Activated CD4-positive, alpha-beta T cell treated with anti-CD3 and anti-CD28 coated beads, Interleukin-2, amount 10 ng/mL, durations not matched to agents 24 days and 14 days (primary cell): Measurements from ENCODE around the gene TAB3. TPM values are rescaled to one million over a fixed set of nuclear protein-coding genes. Genes with fewer than 3 reads are reported as not detected.
"Not testable (repeated sequence)": the region's sequence is repeated elsewhere in the genome, so short reads cannot be mapped to it uniquely, and the experiment has no call there.

Source experiments
- DNase-seq: peaks from one replicate; pipeline ENCODE4 v3.0.0; 2022
- H3K27ac Mint-ChIP-seq: one replicate; pipeline ENCODE4 v1.8.0; 2022; ENCODE audit warnings: mild to moderate bottlenecking, mixed read lengths
- H3K27me3 Mint-ChIP-seq: one replicate; pipeline ENCODE4 v1.8.0; 2022; ENCODE audit warnings: mixed read lengths
- H3K36me3 Mint-ChIP-seq: one replicate; pipeline ENCODE4 v1.8.0; 2022; ENCODE audit warnings: low read depth, mild to moderate bottlenecking, mixed read lengths
- H3K4me1 Mint-ChIP-seq: one replicate; pipeline ENCODE4 v1.8.0; 2021; ENCODE audit warnings: mixed read lengths
- H3K4me3 Mint-ChIP-seq: one replicate; pipeline ENCODE4 v1.8.0; 2022; ENCODE audit warnings: mild to moderate bottlenecking, moderate library complexity, mixed read lengths
- H3K9me3 Mint-ChIP-seq: one replicate; pipeline ENCODE4 v1.8.0; 2021; ENCODE audit warnings: mixed read lengths
- intact Hi-C: fragments of 100-400 bp; cut with micrococcal nuclease; formaldehyde crosslinking; loops from one replicate; pipeline ENCODE4 v1.15.1; 2023
- total RNA-seq: library from RNA; stranded (reverse); gene quantifications from 2 replicates; pipeline ENCODE4 v1.2.3, GENCODE V29; 2022

Gene TAB3
- total RNA-seq, 1 donor from 2014 or later = 21.9 TPM

GRCh38 chrX:30822068-30822681 is 66.9 kb downstream of the TAB3 start:
- Mint-ChIP-seq H3K36me3 (no peaks in the 10 kb centered on the region), H3K27me3 (peaks cover 2% of the 10 kb centered on the region), H3K27ac (no peak overlapping the region), H3K4me1 (peaks cover 16% of the 10 kb centered on the region), H3K4me3 (no peak overlapping the region), H3K9me3 (no peaks in the 10 kb centered on the region)
- intact Hi-C loops = loop anchor here (5.0 kb wide), 2 partner anchors 85 to 185 kb away; no protein-coding TSS in a partner anchor
- DNase-seq = no peak

DNA sequence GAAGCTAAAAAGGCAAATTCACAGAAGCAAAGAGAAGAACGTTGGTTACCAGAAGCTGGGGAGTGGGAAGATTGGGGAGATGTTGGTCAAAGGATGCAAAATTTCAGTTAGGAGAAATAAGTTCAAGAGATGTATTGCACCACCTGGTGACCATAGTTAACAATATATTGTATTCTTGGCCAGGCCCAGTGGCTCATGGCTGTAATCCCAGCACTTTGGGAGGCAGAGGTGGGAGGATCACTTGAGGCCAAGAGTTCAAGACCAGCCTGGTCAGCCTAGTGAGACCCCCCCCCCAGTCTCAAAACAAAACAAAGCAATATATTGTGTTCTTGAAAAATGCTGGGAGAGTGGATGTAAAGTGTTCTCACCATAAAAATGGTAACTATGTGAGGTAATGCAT is 67.9 kb downstream of the TAB3 start:
- intact Hi-C loops = loop anchor here (5.0 kb wide), 2 partner anchors 84 to 184 kb away; no protein-coding TSS in a partner anchor
- Mint-ChIP-seq H3K36me3 (no peaks in the 10 kb centered on the region), H3K9me3 (no peaks in the 10 kb centered on the region), H3K27ac (no peak overlapping the region), H3K27me3 (peaks cover 2% of the 10 kb centered on the region), H3K4me3 (no peak overlapping the region), H3K4me1 (peaks cover 14% of the 10 kb centered on the region)
- DNase-seq = no peak

- H3K27me3 Mint-ChIP-seq = peaks cover 2% of the 10 kb centered on the region
- H3K4me1 Mint-ChIP-seq = peaks cover 9% of the 10 kb centered on the region
- H3K4me3 Mint-ChIP-seq = no peak overlapping the region
- intact Hi-C loops = no loop called here
- no peak for DNase-seq
- H3K9me3 Mint-ChIP-seq = no peaks in the 10 kb centered on the region
- no peak overlapping the region for H3K27ac Mint-ChIP-seq
- no peaks in the 10 kb centered on the region for H3K36me3 Mint-ChIP-seq
Observed at GRCh38 chrX:30819080-30819479, 70.0 kb downstream of the TAB3 start.

DNA sequence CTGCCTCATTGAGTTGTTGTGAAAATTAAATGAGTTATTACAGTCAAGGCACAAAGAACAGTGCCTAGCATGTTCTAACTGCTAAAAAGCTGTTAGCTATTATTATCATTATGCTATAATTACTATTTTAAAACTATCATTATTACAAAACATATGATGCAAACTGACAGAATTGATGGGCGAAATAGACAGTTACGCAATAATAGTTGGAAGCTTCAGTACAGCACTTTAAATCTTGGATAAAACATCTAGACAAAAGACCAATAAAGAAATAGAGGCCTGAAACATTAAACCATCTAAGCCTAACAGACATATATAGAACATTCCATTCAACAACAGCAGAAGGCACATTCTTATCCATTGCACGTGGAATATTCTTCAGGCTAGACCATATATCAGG is 73.0 kb downstream of the TAB3 start:
- Mint-ChIP-seq H3K27me3 (peaks cover 2% of the 10 kb centered on the region), H3K4me1 (peaks cover 5% of the 10 kb centered on the region), H3K36me3 (no peaks in the 10 kb centered on the region), H3K27ac (no peak overlapping the region), H3K9me3 (no peaks in the 10 kb centered on the region), H3K4me3 (no peak overlapping the region)
- DNase-seq = no peak
- intact Hi-C loops = no loop called here

DNA sequence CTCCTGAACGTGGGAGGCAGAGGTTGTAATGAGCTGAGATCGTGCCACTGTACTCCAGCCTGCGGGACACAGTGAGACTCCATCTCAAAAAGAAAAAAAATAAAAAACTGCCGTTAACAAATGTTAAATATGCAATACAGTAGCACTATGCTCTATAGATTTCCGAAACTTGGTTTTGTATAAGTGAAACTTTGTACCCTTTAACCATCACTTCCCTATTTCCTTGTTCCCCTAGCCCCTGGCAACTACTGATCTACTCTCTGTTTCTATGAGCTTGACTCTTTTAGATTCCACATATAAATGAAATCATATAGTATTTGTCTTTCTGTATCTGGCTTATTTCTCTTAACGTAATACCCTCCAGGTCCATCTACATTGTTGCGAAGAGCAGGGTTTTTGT is 74.1 kb downstream of the TAB3 start:
- Mint-ChIP-seq H3K27me3 (peaks cover 2% of the 10 kb centered on the region), H3K27ac (no peak overlapping the region), H3K4me3 (no peak overlapping the region), H3K9me3 (no peaks in the 10 kb centered on the region), H3K4me1 (peaks cover 5% of the 10 kb centered on the region), H3K36me3 (no peaks in the 10 kb centered on the region)
- DNase-seq = no peak
- intact Hi-C loops = no loop called here

GRCh38 chrX:30812326-30812725 is 76.7 kb downstream of the TAB3 start:
- Mint-ChIP-seq H3K36me3 (no peaks in the 10 kb centered on the region), H3K4me1 (no peaks in the 10 kb centered on the region), H3K4me3 (no peak overlapping the region), H3K9me3 (no peaks in the 10 kb centered on the region), H3K27me3 (no peaks in the 10 kb centered on the region), H3K27ac (no peak overlapping the region)
- intact Hi-C loops = no loop called here
- DNase-seq = no peak

DNA sequence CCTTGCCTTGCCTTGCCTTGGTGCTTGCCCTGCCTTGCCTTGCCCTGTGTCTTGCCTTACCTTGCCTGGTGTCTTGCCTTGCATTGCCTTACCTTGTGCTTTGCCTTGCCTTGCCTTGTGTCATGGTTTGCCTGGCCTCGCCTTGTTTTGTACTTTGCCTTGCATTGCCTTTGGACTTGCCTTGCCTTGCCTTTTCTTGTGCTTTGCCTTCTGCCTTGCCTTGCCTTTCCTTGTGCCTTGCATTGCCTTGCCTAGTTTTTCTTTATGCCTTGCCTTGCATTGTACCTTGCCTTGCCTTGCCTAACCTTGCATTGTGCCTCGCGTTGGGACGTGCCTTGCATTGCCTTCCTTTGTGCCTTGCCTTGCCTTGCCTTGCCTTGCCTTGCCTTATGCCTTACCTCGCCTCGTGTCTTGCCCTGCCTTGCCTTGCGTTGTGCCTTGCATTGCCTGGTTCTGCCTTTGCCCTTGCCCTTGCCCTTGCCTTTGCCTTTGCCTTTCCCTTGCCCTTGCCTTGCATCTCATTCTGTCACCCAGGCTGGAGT is 82.8 kb downstream of the TAB3 start:
- no peaks in the 10 kb centered on the region for H3K36me3 Mint-ChIP-seq
- intact Hi-C loops = no loop called here
- H3K27me3 Mint-ChIP-seq = no peaks in the 10 kb centered on the region
- no peaks in the 10 kb centered on the region for H3K4me1 Mint-ChIP-seq
- H3K27ac Mint-ChIP-seq = no peak overlapping the region
- DNase-seq = no peak
- H3K4me3 Mint-ChIP-seq = no peak overlapping the region
- H3K9me3 Mint-ChIP-seq = no peaks in the 10 kb centered on the region

- intact Hi-C loops = no loop called here
- Mint-ChIP-seq H3K36me3 (no peaks in the 10 kb centered on the region), H3K27ac (no peak overlapping the region), H3K27me3 (no peaks in the 10 kb centered on the region), H3K9me3 (no peaks in the 10 kb centered on the region), H3K4me3 (no peak overlapping the region), H3K4me1 (no peaks in the 10 kb centered on the region)
- DNase-seq = no peak
Observed at GRCh38 chrX:30804462-30804861, 84.6 kb downstream of the TAB3 start.

- intact Hi-C loops = no loop called here
- no peak for DNase-seq
- no peak overlapping the region for H3K27ac Mint-ChIP-seq
Observed at GRCh38 chrX:30800901-30801300, 88.2 kb downstream of the TAB3 start.

GRCh38 chrX:30799327-30799726 is 89.7 kb downstream of the TAB3 start:
- Mint-ChIP-seq H3K27ac (no peak overlapping the region), H3K9me3 (no peaks in the 10 kb centered on the region), H3K27me3 (no peaks in the 10 kb centered on the region), H3K4me3 (no peak overlapping the region), H3K36me3 (no peaks in the 10 kb centered on the region), H3K4me1 (no peaks in the 10 kb centered on the region)
- no peak for DNase-seq
- intact Hi-C loops = no loop called here

More at GRCh38 chrX:30800901-30801300, 88.2 kb downstream of the TAB3 start:
- Mint-ChIP-seq H3K27me3 (no peaks in the 10 kb centered on the region), H3K9me3 (no peaks in the 10 kb centered on the region), H3K4me1 (no peaks in the 10 kb centered on the region), H3K4me3 (no peak overlapping the region), H3K36me3 (no peaks in the 10 kb centered on the region)

DNA sequence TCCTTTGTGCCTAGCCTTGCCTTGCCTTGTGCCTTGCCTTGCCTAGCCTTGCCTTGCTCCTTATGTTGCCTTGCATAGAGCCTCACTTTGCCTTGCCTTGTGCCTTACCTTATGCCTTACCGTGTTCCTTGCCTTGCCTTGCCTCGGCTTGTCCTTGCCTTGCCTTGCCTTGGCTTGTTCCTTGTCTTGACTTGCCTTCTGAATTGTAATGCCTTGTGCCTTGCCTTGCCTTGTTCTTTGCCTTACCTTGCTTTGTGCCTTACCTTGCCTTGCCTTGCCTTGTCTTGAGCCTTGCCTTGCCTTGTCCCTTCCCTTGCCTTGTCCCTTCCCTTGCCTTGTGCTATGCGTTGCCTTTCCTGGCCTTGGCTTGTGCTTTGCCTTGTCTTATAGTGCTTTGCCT is 90.2 kb downstream of the TAB3 start:
- Mint-ChIP-seq H3K27ac (no peak overlapping the region), H3K9me3 (no peaks in the 10 kb centered on the region), H3K36me3 (no peaks in the 10 kb centered on the region), H3K4me1 (no peaks in the 10 kb centered on the region), H3K4me3 (no peak overlapping the region), H3K27me3 (no peaks in the 10 kb centered on the region)
- DNase-seq = no peak
- intact Hi-C loops = no loop called here

GRCh38 chrX:30797301-30797700 is 91.8 kb downstream of the TAB3 start:
- H3K27ac Mint-ChIP-seq, H3K4me1 Mint-ChIP-seq, DNase-seq, H3K4me3 Mint-ChIP-seq, intact Hi-C loops, H3K9me3 Mint-ChIP-seq, H3K27me3 Mint-ChIP-seq, H3K36me3 Mint-ChIP-seq: not testable (repeated sequence)

GRCh38 chrX:30795981-30796958 is 92.8 kb downstream of the TAB3 start:
- H3K9me3 Mint-ChIP-seq = no peaks in the 10 kb centered on the region
- no peaks in the 10 kb centered on the region for H3K4me1 Mint-ChIP-seq
- H3K36me3 Mint-ChIP-seq = no peaks in the 10 kb centered on the region
- H3K27me3 Mint-ChIP-seq = no peaks in the 10 kb centered on the region
- intact Hi-C loops = no loop called here
- no peak for DNase-seq
- no peak overlapping the region for H3K27ac Mint-ChIP-seq
- no peak overlapping the region for H3K4me3 Mint-ChIP-seq

DNA sequence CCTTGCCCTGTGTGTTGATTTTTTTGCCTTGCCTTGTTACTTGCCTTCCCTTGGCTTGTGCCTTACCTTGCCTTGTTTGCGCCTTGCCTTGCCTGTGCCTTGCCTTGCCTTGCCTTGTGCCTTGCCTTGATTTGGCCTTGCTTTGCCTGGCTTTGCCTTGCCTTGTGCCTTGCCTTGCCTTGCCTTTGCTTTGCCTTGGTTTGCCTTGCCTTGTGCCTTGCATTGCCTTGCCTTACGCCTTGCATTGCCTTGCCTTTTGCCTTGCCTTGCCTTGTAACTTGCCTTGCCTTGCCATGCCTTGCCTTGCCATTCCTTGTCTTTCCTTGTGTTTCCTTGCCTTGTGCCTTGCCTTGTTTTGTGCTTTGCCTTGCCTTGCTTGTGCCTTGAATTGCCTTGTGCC is 94.6 kb downstream of the TAB3 start:
- Mint-ChIP-seq H3K27ac (no peak overlapping the region), H3K4me1 (no peaks in the 10 kb centered on the region), H3K4me3 (no peak overlapping the region), H3K27me3 (no peaks in the 10 kb centered on the region), H3K9me3 (no peaks in the 10 kb centered on the region), H3K36me3 (no peaks in the 10 kb centered on the region)
- DNase-seq = no peak
- intact Hi-C loops = no loop called here
